GM18507 (cell line): ENCODE results near the gene CACNG3.
"Not testable (repeated sequence)": the region's sequence is repeated elsewhere in the genome, so short reads cannot be mapped to it uniquely, and the experiment has no call there.

Experiments
- DNase-seq: peaks from one replicate; pipeline ENCODE4 v3.0.0; 2011; ENCODE audit warnings: low read depth; ENCODE audit not compliant: insufficient read length; ENCODE audit errors: extremely low spot score
- FAIRE-seq: peaks from 2 replicates; lab custom pipeline; 2011; peaks lifted over from hg19 to GRCh38; lab: Jason Lieb, UNC

The CACNG3 gene

DNA sequence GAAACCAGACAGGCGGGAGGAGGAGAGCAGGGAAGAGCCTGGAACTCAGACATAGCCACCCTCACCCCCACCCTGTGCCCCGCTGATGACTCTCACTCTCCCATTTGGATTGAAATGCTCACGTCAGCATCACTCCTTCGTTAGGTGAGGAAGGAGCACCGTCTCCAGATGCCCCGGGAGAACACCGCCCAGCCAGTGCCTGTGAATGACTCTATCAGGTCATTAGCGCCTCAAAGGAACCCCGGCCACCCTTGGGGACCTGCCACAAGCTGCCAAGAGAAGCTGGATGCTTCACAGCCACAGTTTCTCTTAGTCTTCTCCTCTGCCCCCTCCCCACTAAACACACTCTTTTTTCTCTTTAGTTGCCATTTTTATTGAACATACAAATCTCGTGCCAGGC lies 66.0 kb downstream of the CACNG3 start:
- no peak for FAIRE-seq
- DNase-seq, result no peak

DNA sequence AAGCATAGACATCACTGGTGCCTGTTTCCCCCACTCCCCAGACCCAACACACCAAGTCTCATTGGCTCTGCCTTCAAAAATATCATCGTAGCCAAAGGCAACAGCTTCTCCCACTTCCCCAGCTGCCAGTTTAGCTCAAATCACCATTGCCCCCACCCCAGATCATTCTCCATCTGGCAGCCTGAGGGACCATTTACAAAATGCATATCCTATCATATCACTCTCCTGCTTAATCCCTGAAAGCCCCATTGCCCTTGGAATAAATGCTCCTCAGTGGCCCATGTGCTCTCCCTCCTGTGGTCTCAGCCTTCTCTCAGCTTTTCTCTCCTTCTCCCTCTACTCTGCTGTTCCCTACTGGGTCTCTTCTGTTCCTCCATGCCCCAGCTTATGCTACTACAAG lies 68.3 kb downstream of the CACNG3 start:
- DNase-seq (no peak), FAIRE-seq (no peak)

DNA sequence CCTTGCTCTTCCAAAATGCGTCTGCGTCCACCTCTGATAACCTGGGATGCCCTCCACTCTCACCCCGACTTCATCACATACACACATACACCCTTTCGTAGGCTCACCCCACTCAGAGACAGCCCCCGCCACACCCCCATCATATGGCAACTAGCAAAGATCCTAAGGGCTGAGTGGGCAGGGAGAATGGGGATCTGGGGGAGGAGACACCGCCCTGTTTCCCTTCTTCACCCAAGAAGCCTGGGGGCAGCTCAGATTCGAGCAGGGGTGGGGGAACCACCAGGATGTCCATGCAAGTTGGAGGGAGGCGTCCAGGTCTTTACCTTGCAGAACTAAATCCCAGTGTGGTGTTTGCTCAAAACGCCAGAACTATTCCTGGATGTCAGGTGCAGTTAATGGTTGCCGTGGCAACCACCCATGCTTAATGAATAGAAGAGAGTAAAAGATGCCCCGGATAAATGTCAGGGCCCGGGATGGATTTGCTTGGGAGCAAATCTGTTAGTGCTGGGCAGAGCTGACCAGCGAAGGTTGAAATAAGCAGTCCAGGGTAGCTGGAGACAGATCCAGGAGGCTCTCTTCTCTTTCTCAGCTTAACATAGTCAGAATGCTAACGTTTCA lies 72.8 kb downstream of the CACNG3 start:
- FAIRE-seq, result no peak

DNA sequence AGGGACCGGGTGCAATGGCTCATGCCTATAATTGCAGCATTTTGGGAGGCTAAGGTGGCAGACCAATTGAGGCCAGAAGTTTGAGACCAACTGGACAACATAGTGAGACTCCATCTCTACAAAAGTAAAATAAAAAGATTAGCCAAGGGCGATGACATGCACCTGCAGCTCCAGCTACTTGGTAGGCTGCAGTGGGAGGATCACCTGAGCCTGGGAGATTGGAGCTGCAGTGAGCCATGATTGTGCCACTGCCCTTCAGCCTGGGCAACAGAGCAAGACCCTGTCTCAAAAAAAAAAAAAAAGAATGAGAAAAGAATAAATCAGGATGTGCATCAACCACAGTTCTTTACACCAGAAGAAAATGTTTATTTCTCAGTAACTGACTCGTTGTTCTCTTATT lies 76.0 kb downstream of the CACNG3 start:
- DNase-seq, result no peak
- FAIRE-seq, result no peak

More for the DNA sequence above, 72.8 kb downstream of the CACNG3 start:
- DNase-seq, result no peak

DNA sequence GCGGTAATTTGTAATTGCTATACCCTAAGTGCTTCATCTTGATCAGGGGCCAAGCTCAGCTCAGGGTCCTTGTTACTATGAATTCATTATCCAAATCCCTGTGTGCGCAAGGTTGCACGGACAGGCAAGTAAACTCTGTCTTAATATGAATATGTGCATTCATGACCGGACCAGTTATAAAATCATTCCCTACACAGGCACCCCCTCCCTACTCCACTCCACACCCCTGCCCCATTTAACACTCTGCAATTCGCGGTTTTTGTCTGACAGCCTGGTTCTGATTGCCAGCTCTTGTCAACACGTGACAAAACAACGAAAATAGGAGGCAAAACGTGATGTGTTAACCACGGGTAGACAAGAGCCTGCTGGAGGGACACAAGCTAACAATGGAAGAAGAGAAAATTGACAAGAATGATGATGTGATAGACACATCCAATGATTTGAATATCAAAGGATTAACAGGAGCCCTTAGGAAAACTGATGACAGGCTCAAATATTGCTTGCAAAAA lies 76.5 kb downstream of the CACNG3 start:
- no peak for FAIRE-seq

DNA sequence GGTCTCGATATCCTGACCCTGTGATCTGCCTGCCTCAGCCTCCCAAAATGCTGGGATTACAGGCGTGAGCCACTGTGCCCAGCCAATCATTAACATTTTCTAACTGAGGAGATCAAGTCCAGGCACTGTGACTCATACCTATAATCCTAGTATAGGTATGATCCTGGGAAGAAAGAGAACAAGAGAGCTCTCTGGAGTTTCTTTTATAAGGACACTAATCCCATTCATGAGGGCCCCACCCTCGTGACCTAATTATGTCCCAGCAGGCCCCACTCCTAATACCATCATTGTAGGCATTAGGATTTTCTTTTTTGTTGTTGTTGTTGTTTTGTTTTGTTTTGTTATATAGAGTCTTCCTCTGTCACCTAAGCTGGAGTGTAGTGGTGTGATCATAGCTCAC lies 80.4 kb downstream of the CACNG3 start:
- DNase-seq, result no peak
- no peak for FAIRE-seq

More for the DNA sequence above, 76.5 kb downstream of the CACNG3 start:
- DNase-seq, result no peak

DNA sequence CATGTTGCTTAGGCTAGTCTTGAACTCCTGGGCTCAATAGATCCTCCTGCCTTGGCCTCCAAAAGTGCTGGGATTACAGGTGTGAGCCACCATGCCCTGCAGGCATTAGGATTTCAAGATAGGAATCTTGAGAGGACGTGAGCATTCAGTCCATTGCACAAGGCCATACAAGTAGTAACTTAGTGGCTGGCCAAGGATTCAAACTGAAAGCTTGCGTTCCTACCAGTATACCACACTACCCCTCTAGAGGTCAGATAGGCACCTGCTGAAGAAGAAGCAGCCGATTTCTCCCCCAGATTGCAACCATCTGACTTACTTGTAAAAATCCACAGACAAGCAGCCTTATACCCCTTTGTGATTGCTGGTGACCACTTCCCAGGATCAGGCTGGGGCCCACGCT lies 80.9 kb downstream of the CACNG3 start:
- no peak for FAIRE-seq
- no peak for DNase-seq

DNA sequence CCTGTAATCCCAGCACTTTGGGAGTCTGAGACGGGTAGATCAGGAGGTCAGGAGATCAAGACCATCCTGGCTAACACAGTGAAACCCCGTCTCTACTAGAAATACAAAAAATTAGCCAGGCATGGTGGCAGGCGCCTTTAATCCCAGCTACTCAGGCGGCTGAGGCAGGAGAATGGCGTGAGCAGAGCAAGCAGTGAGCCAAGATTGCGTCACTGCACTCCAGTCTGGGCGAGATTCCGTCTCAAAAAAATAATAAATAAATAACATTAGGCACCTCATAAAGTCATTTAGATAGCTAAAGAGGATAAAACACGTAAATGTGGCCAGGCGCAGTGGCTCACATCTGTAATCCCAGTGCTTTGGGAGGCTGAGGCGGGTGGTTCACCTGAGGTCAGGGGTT lies 87.7 kb downstream of the CACNG3 start:
- not testable (repeated sequence) for FAIRE-seq, DNase-seq

DNA sequence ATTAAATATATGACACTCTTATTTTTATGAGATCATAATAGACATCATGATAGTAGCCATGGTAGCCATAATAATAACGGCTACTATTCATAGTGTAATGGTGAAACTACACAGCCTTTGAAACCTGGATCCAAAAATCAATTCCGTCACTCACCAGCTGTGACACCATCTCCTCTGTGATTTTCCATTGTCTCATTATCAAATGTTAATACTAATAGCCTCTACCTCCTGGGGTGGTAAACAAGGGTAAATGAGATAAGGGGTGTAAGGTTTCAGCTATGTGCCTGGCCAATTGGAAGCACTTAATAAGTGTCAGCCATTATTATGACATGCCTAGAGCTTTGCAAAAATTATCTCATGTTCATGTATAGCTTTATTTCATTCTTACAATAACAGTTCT lies 88.6 kb downstream of the CACNG3 start:
- DNase-seq, result no peak
- FAIRE-seq, result no peak

DNA sequence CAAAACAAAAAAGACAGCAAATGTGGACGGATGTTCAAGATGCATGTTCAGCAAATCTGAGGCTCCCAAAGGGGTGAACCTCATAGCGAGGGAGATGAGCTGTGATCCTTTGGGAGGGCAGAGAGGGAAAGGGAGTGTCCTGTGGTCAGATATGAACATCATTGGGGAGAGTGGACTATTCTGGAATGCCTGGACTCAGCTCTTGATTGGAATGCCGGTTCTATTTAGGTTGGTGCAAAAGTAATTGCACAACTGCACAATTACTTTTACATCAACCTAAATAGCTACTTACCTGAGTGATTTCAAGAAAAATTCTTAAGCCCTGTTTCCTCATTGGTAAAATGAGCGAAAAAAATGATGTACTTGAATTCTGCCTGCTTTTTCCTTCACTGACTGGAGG lies 89.6 kb downstream of the CACNG3 start:
- FAIRE-seq (no peak), DNase-seq (no peak)

DNA sequence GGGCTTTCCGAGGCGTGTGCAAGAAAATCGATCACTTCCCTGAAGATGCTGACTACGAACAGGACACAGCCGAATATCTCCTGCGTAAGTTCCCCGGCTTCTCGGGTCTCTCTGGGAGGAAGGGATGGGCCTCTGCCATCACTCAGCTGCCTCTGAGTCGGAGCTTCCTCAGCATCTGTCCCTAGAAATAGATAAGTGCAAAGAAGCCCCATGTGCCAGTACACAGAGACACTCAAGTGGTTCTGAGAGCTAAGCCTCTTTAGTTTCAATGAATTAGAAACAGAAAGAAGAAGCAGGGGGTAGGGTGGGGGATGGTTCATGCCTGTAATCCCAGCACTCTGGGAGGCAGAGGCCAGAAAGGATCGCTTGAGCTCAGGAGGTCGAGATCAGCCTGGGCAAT lies 90.6 kb downstream of the CACNG3 start:
- FAIRE-seq (no peak), DNase-seq (no peak)

DNA sequence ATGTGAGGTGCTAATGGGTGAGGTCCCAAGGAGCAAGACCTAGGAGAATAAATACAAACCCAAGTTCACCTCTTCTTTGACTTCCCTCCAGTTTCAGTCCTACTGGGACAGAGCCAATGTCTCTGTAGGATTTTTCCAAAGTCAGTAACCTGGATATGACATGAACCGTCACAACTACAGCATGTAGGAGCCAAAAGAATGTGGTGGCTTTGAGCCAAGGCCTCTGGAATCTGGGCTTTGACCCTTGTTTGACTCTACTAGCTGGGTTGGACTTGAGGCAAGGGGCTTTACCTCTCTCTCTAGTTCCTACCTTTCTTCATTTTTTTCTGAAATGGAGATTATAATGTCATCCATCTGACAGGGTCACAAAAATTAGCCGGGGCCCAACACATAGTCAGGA lies 91.4 kb downstream of the CACNG3 start:
- FAIRE-seq, result no peak
- DNase-seq, result no peak

DNA sequence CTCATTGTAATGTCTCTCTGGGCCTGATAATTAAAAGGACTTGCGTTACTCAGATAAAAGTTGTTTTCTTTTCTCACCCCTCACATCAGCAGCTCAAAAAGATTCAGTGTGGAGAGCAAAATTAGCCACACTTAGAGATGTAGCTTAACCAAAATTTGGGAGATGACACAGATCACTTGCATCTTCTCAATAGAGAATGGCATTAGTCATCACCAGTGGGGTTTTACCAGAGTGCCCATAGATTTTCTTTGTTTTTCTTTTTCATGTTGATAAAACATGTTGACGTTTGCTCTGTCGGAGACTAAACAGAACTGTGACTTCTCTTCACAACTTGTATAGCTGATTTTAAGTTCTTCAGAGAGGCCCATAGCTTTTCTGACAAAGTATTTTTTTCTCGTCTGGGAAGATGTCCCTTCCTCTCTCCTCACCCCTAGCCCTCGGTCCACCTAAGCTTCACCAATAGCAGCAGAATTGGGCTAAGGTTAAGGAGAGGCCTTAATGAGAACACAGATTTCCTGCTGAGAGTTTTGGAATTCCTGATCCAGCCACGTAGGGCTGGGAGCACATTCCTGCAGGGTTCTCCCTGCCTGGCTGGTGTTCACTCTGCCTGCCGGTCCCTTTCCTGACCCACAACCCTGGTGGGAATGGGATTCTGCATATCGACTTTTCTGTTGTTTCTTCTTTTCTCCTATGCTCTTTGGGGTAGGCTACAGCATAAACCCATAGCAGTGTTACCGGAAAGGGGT lies 92.6 kb downstream of the CACNG3 start:
- DNase-seq (no peak), FAIRE-seq (no peak)

DNA sequence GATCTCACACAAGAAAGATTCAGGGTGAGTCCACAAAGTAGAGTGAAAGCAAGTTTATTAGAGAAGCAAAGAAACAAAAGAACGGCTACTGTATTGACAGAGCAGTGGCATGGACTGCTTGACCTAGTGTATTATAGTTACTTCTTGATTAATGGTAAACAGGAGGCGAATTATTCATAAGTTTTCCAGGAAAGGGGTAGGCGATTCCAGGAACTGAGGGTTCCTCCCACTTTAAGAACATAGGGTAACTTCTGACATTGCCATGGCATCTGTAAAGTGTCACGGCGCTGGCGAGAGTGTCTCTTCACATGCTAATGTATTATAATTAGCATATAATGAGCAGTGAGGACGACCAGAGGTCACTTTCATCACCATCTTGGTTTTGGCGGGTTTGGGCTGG lies 93.2 kb downstream of the CACNG3 start:
- FAIRE-seq (no peak), DNase-seq (no peak)

DNA sequence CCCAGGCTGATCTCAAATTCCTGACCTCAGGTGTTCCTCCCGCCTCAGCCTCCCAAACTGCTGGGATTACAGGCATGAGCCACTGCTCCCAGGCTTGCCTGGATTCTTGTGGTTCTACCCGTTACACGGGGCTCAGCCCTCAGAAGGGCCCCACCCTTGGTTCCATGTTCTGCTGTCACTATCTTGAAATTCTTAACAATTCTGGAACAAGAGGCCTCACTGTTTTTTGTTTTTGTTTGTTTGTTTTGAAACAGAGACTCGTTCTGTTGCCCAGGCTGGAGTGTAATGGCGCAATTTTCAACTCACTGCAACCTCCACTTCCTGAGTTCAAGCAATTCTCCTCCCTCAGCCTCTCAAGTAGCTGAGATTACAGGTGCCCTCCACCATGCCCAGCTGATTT lies 96.6 kb downstream of the CACNG3 start:
- DNase-seq (no peak), FAIRE-seq (no peak)

DNA sequence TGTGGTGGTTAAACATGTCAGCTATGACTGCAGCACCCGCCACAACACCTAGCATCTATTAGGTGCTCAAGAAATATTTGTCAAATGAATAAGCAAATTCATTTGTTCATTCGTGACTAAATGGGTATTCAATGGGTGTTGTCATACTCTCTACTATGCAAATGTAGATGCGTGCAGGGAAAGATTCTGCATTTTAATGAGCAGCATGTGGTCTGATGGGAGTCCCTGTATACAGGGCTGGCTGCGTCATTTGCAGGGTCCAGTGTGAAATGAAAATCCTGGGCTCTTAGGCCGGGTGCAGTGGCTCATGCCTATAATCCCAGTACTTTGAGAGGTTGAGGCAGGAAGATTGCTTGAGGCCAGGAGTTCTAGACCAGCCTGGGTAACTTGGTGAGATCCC lies 97.5 kb downstream of the CACNG3 start:
- DNase-seq (no peak), FAIRE-seq (no peak)

DNA sequence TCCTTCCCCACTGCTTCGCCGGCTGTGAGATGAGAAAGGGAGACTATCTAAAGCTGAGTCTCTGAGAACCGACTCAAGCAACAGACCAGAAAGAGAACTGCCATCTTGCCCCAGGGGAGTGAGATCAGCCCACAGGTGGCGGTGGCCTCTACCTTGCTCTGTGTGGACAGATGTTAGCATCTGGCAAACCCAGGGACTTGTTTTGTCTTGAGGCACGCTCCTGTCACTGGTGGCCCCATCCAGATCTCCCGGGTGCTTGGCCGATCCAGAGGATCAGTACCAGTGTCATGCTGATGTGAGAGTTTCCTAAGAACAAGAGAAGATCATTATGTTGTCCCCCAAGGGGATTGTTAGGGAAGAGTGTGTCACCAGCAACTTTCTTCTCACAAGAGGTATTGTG lies 101.4 kb downstream of the CACNG3 start:
- FAIRE-seq, result no peak
- no peak for DNase-seq

DNA sequence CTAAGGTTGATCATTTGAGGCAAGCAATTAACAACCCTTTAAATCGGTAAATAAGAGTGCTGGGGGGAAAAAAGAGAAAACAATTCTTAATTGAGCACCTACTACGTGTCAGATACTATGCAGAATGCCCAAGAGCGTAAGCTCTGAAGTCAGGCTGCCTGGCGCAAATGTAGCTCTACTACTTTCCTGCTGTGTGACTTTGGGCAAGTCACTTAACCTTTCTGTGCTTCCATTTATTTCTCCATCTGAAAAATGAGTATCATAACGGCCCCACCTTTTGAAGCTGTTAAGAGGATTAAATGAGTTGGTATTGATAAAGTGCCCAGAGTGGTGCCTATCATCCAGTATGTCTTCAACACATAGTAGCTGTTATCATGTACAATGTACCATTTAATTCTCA lies 102.0 kb downstream of the CACNG3 start:
- DNase-seq (no peak), FAIRE-seq (no peak)

DNA sequence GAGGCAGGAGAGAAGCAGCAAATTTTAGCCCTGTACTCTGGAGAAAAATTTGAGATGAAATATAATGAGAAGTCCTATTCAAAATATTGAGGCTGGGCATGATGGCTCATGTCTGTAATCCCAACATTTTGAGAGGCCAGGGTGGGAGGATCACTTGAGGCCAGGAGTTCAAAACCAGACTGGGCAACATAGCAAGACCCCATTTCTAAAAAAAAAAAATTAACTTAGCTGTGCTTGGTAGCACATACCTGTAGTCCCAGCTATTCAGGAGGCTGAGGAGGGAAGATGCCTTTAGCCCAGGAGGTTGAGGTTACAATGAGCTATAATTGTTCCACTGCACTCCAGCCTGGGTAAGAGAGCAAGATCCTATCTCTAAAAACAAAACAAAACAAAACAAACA lies 103.4 kb downstream of the CACNG3 start:
- FAIRE-seq (no peak), DNase-seq (no peak)

DNA sequence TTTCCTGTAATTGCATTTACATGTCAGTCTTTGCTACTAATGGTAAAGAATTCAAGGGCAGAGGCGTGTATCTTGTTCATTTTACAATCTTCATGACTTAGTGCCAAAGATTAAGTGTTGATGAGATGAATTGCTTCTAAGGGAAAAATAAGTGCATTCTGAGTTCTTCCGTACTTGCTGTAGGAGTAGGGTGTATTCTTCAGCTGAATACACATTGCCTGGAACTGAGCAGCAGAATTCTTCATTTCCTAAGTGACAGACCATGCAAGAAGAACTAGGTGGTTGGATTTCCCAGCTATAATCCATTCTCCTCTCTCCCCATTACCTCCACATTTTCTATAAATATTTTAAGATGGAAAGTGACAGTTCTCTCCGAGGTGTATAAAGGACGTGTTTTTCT lies 104.8 kb downstream of the CACNG3 start:
- no peak for FAIRE-seq

DNA sequence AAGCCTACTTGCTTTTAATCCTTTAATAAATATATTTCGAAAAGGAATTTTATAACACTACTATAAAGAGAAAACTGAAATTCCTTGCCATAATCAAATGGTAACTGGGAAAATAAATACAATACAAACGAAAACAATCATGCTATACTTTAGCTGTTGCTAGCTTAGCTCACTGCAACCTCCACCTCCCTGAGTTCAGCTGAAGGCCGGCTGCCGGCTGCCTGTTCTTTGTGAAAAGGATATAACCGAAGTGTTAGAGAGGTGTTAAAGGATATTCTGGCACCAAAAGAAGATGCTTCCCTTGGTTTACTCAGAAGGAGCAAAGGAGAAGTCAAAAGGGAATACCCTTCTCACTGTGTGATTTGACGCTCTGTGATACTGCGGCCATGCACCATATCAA lies 108.5 kb downstream of the CACNG3 start:
- FAIRE-seq, result no peak

More for the DNA sequence above, 104.8 kb downstream of the CACNG3 start:
- no peak for DNase-seq

More for the DNA sequence above, 108.5 kb downstream of the CACNG3 start:
- no peak for DNase-seq
